ENCODE measurements around the gene TH.

DNA sequence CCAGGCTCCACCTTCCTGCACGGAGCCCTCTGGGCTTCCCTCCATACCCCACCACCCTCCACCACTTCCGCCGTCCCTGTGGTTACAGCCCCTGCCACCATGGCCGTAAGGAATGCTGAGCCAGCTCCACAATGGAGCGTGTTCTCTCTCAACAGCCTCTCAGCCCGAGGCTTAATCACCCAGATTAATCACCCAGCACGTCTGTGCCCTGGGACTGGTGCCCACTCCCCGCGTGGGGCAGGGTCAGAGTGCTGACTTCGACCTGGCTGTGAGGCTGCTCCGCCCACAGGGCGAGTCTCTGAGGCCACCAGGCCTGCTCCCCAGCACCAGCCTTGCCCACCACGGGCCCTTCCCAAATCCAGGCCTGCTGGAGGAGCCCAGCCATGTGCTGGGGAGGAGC is 4.0 kb upstream of the TH start:
- TF ChIP-seq, protein P1, sequence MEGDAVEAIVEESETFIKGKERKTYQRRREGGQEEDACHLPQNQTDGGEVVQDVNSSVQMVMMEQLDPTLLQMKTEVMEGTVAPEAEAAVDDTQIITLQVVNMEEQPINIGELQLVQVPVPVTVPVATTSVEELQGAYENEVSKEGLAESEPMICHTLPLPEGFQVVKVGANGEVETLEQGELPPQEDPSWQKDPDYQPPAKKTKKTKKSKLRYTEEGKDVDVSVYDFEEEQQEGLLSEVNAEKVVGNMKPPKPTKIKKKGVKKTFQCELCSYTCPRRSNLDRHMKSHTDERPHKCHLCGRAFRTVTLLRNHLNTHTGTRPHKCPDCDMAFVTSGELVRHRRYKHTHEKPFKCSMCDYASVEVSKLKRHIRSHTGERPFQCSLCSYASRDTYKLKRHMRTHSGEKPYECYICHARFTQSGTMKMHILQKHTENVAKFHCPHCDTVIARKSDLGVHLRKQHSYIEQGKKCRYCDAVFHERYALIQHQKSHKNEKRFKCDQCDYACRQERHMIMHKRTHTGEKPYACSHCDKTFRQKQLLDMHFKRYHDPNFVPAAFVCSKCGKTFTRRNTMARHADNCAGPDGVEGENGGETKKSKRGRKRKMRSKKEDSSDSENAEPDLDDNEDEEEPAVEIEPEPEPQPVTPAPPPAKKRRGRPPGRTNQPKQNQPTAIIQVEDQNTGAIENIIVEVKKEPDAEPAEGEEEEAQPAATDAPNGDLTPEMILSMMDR (IDR thresholded peaks at IDR 0.05), result no peak
- TF ChIP-seq POLR2AphosphoS5 (IDR thresholded peaks at IDR 0.05; ENCODE audit: low read depth, low read length) (no peak), TCF7L2 (IDR thresholded peaks at IDR 0.05; ENCODE audit: low read depth, low read length) (no peak)
- TF ChIP-seq, protein P2, sequence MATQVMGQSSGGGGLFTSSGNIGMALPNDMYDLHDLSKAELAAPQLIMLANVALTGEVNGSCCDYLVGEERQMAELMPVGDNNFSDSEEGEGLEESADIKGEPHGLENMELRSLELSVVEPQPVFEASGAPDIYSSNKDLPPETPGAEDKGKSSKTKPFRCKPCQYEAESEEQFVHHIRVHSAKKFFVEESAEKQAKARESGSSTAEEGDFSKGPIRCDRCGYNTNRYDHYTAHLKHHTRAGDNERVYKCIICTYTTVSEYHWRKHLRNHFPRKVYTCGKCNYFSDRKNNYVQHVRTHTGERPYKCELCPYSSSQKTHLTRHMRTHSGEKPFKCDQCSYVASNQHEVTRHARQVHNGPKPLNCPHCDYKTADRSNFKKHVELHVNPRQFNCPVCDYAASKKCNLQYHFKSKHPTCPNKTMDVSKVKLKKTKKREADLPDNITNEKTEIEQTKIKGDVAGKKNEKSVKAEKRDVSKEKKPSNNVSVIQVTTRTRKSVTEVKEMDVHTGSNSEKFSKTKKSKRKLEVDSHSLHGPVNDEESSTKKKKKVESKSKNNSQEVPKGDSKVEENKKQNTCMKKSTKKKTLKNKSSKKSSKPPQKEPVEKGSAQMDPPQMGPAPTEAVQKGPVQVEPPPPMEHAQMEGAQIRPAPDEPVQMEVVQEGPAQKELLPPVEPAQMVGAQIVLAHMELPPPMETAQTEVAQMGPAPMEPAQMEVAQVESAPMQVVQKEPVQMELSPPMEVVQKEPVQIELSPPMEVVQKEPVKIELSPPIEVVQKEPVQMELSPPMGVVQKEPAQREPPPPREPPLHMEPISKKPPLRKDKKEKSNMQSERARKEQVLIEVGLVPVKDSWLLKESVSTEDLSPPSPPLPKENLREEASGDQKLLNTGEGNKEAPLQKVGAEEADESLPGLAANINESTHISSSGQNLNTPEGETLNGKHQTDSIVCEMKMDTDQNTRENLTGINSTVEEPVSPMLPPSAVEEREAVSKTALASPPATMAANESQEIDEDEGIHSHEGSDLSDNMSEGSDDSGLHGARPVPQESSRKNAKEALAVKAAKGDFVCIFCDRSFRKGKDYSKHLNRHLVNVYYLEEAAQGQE (IDR thresholded peaks at IDR 0.05; ENCODE audit: insufficient read depth in 1 of 2, low read depth in 2 of 2, low read length in 1 of 2), result no peak

All from Panc1 (cell line).